Stimulated activated CD8-positive, alpha-beta memory T cell treated with anti-CD3 and anti-CD28 coated beads, Interleukin-12 subunit alpha, Interleukin-12 subunit beta, amount 100 ng/mL, for 1 hour (primary cell): ENCODE data around the gene MAGEH1.
"Not testable (repeated sequence)": the region's sequence is repeated elsewhere in the genome, so short reads cannot be mapped to it uniquely, and the experiment has no call there.

Experiments used
- DNase-seq: peaks from one replicate; pipeline ENCODE4 v3.0.0-alpha.2; 2020; ENCODE audit warnings: low read depth

The MAGEH1 gene, protein sequence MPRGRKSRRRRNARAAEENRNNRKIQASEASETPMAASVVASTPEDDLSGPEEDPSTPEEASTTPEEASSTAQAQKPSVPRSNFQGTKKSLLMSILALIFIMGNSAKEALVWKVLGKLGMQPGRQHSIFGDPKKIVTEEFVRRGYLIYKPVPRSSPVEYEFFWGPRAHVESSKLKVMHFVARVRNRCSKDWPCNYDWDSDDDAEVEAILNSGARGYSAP

GRCh38 chrX:55451990-55452832, at the start of gene MAGEH1:
TSS of gene MAGEH1 (plus strand) at chrX:55452127. CDS start at chrX:55452375, 248 bp downstream.
- DNase-seq: peak; percentile 60

- DNase-seq: not testable (repeated sequence)
Measured at GRCh38 chrX:55427079-55427478, 24.8 kb upstream of the MAGEH1 start.

- not testable (repeated sequence) for DNase-seq
Measured at GRCh38 chrX:55443468-55443867, 8.5 kb upstream of the MAGEH1 start.

GRCh38 chrX:55450259-55450658, 1.7 kb upstream of the MAGEH1 start:
- DNase-seq: no peak

- no peak for DNase-seq
Measured at GRCh38 chrX:55451141-55451540, 786 bp upstream of the MAGEH1 start.

DNA sequence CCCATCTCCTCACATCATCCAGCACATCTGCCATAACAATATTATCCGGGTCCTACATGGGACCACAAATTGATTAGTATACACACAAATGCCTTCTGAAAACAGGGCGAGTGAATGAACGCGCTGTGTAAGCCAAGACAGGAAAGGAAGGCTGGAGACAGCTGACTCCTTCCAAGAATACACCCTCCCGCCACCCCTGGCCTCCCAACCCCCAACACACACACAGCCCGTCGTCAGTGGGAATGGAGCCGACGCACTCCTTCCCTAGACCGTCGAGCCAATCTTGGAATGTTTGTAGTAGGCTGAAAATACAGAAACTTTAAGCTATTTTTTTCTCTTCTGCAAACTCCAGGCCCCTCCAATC, 319 bp upstream of the MAGEH1 start:
- no peak for DNase-seq

- DNase-seq: no peak
Measured at GRCh38 chrX:55452833-55453124, 852 bp downstream of the MAGEH1 start.

- not testable (repeated sequence) for DNase-seq
Measured at GRCh38 chrX:55455708-55456107, 3.8 kb downstream of the MAGEH1 start.

- not testable (repeated sequence) for DNase-seq
Measured at GRCh38 chrX:55459426-55459825, 7.5 kb downstream of the MAGEH1 start.

DNA sequence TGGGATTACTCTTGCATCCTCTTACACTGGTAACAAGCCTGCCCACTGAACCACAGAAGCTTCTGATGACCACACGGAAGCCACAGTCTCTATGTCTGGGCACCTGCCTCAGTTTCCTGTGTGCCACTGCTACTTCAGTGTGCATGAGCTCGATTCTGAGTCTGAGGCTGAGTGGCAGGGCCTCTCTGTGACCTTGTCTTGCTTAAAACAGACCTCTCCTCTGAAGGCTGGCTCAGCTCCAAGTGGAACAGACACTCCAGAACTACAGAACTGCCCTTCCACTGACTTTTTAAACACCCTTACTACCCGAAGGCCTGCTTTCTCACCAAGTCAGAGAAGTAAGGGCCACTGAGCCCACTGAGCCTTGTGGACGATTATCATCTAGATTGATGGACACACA, 8.0 kb downstream of the MAGEH1 start:
- not testable (repeated sequence) for DNase-seq

DNA sequence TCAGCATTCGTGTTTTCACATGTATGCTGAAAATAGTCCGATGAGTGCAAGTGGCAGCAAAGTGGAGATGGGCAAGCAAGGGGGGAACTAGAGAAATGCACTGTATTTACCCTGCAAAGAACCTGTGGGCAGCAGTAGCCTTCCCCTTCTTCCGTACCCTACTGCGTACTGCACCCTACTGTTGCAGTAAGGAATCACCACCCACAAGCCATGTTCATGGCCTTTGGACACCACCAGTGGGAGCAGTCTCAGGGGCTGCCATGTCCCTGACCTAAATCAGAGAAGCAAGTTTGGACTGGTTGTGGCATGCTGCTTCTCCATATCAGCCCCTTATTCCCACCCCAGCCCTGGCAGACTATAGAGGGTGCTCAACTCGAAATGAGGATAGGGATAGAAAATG, 12.1 kb downstream of the MAGEH1 start:
- not testable (repeated sequence) for DNase-seq

- DNase-seq: not testable (repeated sequence)
Measured at GRCh38 chrX:55465108-55465507, 13.2 kb downstream of the MAGEH1 start.

- DNase-seq: not testable (repeated sequence)
Measured at GRCh38 chrX:55465791-55466190, 13.9 kb downstream of the MAGEH1 start.

DNA sequence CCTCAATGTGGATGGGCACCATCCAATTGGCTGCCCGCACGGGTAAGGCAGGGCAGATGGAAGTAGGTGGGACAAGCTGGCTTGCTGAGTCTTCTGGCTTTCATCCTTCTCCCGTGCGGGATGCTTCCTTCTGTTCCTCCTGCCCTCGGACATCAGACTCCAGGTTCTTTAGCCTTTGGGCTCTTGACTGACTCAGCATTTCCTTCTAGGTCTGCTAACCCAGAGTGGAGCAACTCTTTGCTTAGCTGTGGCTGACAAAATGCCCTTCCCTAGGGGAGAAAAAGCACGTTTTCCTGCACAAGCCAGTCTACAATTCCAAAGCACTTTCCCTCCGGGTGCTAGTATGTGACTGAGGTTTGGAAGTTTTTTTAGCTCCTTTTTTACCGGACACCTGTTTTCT, 28.0 kb downstream of the MAGEH1 start:
- DNase-seq: not testable (repeated sequence)

- DNase-seq: no peak
Measured at GRCh38 chrX:55480390-55481062, 28.6 kb downstream of the MAGEH1 start.

DNA sequence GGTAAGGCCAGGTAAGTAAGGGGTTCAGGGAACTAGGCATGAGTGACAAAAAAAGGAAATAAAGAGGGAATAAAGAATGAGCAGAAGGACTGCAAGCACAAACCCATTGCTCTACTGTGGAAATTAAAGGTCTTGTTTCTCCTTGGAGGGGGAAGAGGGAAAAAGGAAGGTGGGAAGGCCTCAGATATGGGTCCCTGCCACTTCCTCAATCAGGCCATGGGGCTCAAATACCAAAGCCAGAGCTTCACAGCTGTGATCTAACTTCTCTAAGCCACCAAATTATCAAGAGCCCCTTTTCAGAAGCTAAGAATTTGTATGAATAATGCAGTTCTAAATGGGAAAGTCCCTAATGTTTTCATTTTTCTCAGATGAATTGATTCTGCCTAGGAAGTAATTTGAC, 33.0 kb downstream of the MAGEH1 start:
- DNase-seq: no peak

GRCh38 chrX:55486736-55487135, 34.8 kb downstream of the MAGEH1 start:
- DNase-seq: no peak

DNA sequence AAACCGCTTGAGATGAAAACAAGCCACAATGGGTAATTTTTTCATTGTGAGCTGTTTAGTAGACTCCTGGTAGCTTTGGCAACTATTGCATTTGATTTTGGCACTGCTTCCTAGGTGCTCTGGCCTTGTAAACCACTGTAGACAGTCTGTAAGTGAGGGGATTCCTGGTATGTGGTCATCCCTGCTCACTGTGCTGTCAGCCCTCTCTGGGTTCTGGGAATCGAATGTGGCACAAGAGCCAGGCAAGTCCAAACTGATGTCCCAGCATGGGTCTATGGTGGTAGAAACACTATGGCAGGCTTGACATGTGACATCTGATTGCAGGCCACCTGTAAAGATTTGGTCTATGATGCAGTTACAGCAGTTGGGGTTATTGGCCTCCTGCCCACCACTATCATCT, 35.2 kb downstream of the MAGEH1 start:
- DNase-seq: no peak

GRCh38 chrX:55488006-55488592, 36.2 kb downstream of the MAGEH1 start:
- DNase-seq: no peak

DNA sequence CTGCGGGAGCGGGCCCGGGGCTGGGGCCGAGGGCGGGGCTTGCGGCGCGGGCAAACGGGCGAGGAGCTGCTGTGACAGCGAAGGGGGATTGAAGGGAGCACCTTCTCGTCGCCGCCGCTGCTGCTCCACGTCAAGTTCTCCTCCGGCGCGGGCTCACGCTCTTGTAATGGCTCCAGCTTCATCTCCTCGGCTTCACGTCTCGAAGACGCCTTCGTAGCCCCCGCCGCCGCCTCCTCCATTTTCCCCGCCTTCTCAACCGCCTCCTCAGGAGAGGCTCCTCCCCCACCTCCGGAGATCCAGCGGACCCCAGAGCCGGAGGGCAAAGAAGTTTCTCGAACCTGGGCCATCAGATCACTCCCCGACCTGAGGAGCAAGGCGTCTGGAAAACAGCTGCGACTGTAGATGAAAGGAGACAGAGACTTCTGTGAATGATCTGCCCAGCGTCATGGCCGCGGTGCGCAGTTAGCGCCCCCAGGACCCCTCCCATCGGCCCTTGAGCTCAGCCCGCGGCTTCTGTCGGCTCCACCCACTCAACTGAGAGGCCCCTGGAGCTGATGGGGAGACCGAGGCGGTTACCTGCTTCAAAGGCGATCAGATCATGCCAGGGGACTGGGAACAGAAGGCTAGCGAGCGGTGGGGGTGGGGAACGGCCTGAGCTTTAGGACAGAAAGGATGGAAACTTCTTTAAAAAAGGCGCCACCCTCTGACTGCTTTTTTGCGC, 36.8 kb downstream of the MAGEH1 start:
- DNase-seq: peak; percentile 36

- DNase-seq: no peak
Measured at GRCh38 chrX:55489314-55490009, 37.5 kb downstream of the MAGEH1 start, which contains the start of gene USP51. TSS of gene USP51 (minus strand) at chrX:55489848. CDS start at chrX:55488939, 909 bp downstream.
